CD4-positive, alpha-beta T cell treated with Interleukin-15 for 4 hours (primary cell): Measurements from ENCODE around the gene SNX32.

Source experiments
- DNase-seq: peaks from one replicate; pipeline ENCODE4 v3.0.0-alpha.2; 2020; ENCODE audit warnings: low spot score

SNX32 gene

DNA sequence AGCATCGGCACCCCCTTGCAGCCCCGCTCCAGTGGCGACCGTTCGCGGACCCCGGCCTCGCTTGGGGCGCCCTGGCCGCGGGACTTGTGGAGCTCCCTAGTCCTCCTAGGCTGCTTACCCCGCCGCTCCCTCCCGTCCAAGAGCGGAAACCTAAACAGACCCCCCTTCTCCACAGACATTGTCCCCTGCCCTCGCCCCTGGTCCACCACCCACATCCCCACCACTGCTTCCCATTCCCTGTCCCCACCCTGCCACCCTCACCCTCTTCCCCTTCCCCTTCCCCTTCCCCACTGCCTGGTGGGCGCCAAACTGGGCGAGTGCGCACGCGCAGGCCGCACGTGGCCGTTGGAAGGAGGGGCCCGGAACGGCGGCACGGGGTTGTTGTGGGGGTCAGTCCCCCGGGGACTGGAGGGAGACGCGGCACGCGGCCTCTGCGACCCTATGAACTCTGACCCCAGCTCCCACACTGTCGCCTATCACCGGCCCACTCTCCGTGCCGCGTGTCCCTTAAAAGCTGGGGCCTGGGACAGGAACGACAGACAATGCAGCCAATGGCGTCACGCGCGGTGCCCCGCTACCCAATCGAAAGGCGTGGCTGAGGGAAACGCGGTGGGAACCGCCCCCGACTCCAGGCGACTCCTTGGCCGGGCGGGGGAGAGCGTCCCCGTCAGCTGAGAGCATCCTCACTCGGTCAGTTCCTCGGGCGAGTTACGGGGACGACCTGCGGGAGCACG, at the start of gene SNX32:
TSS of gene SNX32 (plus strand) at position 667 of the 734 bp plus-strand sequence. CDS start 103 bp downstream, outside the sequence.
- DNase-seq = peak; percentile 95

DNA sequence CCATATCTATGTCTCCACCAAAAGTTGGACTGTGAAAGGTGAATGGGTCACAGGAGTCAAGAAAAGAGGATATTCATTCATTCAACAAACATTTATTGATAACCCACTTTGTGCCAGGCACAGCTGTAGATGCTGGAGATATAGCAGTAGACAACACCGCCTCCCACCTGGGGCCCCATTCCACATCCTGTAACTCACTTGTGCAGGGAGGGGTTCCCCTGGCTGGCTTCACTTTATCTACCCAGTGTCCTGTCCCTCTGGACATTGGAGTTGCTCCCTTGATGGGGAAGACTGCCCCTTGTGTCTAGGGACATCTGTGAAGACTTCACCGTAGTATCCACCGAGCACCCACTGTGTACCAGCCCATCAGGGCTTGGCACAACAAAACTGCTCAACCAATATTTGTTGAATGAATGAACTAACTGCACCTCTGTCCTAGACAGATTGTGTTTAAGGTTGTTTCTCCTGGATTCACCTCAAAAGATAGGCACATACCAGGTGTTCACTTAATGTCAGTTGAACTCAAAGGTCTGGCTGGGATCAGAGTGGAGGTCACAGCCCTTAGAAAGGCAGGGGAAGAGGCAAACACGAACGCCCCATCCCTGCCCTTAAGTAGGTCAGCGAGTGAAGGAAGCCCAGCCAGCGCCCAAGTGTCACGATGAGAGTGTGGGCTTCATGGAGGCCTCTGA, 48.3 kb upstream of the SNX32 start:
- no peak for DNase-seq

DNA sequence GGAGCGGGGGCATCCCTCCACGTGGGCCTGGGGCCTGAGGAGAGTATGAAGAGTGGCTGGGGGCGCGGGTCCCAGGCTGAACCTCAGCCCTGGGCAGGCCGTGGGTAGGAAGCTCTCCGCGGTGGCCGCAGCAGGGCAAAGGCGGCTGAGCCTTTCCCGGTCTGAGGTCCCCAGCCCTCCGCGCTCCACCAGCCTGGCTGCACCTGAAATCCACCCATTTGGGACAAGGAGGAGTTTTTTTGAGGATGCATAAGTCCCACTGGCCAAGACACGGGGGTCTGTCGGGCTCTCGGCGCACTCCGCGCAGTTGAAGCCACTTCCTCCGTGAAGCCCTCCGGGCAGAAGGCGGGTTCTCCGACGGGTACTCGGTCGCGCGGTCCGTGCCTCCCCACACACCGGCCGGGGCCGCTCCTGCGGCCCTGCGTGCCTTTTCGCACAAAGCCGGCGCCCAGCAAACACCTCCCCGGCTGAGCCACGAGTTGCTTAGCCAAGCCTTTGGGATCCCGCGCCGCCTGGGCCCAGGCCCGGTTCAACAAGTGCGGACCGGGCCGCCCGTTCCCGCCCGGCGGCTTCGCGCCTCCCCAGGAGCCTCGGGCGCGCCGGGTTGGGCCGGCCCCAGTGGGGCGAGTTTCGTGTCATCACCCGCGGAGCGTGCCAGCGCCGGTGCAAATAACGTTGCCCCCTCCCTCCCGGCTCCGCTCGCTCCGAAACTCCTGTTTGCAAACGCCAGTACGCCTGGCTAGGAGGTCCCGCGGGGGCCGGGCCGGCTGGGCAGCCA, 47.6 kb upstream of the SNX32 start:
- no peak for DNase-seq

DNA sequence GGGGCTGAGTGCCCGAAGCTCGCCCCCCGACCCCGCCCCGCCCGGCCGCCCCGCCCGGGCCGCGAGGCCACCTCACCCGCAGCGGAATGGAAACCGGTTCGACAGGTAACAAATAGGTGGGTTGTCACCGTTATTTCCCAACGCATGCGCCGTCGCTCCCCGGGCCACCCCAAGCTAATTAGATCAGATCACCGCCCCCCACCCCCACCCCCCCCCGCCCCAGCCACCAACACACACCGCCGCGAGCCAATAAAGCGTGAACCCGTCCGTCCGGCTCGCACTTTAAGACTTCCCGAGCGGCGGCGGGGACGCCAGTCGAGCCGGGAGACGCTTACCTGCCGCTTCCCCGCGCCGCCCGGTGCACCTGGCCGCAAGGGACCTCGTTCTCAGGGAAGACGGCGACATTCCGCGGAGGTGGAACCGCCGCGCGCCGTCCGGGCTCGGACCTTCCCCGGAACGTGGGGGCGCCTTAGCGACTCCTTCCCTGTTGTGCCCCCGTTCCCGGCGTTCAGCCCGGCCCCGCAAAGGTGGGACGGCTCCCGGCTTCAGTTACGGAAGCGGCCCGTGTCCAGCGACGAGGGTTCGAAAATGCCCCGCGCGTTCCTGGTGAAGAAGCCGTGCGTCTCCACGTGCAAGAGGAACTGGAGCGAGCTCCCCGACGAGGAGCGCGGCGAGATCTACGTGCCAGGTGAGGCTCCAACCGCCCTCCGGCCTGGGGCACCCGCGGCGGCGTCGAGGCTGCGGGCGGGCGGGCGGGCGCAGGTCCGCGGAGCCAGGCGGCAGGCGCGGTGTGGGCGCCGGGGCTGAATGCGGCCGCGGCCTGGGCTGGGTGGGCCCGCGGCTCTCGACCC, 46.8 kb upstream of the SNX32 start, which contains the start of gene OVOL1:
TSS of gene OVOL1 (plus strand) at position 278 of the 851 bp plus-strand sequence. CDS start at position 589, 311 bp downstream.
- peak; percentile 30 for DNase-seq

DNA sequence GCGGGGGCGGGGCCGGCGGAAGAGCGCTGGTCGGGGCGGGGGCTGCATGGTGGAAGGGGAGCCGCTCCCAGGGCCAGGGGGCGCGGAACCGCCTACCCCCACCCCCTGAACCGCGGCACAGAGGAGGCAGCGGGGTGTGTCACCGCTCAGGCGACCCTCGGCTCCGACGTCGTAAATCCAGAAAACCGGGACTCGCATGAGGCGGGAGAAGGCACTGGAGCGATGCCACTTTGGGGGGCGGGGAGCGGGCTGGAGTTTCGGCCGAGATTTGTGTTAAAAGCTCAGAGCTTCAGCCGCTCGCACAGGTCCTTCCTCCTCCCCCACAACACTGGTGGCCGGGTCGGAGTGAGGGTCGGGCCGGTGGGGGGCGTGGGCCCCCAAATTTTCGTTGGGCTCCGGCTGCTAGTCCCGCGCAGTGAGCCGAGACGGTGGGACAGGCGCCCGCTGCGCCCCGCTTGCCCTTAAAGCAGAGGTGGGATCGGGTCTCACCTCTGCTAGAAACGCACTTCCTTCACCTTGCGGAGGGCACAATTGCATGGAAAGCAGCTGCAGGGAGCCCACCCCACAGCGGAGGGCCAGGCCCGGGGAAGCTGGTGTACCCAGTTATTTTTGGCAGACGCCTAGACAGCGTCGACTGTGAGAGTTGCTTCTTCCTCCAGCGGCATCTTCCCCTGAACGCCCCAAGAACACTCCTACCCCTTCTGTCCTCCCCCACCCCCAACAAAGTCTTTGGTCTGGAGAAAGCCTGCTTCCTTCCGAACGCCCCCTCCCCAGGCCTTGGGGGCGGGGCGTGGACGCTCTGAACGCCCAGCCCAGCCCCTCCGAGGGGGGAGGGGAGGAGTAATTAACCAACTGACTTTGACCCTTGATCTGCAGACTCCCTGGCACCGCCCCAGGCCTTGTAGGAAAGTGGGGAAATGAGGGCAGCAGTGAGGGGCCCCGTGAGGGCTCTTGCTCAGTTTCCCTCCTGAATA, 45.8 kb upstream of the SNX32 start:
- DNase-seq = no peak

DNA sequence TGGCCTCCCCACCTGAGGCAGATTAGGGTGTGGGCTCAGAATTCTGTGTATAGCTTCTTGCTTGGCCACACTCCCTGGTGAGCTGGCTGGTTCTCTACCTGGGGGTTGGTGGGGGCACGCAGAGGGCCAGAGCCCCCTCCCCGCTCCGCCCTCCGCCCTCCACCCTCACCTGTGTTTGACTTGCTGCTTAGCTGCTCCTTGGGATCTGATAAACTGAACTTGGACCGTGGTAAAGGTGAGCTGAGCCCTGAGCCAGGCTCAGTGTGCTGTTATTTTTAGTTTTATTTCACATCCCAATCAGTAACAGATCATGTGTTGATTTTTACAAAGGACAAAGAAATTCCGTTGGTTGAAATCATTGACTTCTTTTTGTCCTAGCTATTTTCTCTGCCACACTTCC, 44.9 kb upstream of the SNX32 start:
- no peak for DNase-seq

DNA sequence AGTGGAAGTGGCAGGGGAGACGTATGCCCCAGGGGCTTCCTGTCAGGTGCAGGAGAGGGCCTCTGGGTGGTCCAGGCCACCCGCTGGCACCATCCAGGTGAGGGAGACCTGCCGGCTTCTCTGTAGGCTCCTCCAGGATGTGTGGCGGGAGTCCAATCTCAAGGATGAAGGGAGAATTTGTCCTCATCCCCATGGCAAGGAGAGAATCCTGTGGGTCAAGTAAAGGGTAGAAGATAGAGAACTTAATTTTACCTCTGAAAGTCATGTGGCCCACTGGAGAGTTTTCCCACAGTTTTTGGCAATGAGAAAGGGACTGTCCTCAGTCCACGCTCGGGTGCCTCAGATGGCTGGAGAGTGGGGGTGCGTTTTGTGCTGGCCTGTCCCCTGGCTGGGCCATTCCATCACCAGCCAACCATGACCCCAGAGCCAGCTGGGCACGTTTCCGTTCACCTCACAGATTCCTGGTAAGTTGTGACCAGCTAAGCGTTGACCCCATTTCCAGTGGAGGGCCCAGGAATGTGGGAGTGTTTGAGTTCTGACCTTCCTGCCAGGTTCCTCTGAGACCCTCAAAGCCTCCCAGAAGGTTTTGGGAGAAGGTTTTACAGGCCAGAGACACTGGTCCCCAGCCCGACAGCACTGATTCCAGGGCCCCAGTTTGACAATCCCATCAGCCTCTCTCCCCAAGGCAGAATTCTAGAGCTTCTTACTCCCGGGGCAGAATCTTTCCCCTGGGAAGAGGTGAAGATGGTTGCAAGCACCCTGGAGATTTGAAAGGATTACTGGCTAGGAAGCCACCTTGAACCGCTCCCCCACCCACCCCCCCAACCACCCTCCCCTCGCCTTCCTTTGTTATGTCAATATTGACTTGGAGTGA, 44.3 kb upstream of the SNX32 start:
- DNase-seq = no peak

DNA sequence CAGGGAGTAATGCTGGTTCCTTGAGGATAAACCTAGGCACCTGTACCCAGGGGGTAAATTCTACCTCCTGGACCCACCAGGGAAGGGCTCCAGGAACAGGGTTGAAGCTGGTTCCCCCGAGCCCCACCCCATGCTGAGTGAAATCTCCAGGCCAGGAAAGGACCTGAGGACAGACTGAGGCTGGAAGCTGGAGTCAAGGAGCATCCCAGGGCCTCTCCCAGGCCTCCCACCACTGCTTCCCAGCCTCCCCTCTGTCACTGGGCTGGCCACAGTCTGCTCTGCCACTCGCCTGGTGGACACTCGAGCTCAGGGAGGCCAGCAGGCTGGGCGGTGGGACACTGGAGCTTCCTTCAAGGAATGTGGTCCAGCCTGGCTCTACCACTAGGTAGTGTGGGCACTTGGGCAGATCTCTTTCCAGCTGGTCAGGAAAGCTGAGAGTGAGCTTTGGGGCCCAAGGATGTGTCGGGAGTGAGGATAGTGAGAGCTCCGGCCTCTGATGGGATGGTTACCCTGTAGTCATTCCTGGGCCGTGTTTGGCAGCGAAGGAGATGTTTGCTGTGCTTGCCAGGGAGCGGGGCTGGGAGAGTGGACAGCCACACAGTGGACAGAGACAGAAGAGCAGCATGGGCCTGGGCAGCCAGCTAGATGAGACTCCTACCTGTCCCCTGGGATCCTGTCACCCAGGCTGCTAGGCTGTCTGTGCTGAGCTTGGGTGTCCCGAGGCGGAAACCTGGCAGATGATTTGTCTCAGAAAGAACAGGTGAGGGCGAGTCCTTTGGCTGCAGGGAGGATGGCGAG, 43.5 kb upstream of the SNX32 start:
- DNase-seq = no peak

DNA sequence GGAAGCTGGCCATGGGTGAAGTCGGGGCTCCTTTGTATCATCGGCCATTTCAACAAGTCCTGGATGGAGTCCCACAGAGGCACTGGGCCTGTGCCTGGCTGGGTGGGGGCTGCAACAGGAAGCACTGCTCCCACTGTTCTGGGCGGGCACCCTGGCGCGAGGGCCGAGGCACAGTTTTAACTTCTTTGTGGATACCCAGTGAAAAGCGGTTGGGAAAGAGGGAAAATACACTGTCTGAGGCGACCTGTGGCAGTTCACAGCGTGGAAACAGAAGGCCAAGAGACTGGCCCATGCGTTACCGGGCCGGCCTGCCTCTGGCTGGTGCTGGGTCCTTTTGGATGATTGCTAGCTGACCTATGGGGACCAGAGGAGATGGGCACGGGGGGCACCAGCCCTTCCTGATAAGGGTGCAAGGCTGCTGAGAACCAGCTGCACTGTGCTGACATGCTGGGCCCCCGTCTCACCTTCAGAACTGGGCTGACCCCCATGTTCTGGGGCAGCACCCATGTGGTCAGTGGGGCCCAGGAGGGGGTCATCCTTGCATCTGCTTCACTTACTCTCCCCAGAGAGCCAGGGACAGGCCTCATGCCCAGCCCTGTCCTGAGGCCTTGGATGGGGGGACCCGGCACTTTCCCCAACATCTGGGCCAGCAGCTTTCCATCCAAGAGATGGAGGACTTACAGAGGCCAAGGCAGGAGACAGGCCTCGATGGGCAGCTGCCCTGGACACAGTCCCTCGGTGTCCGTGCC, 42.7 kb upstream of the SNX32 start:
- DNase-seq = no peak

DNA sequence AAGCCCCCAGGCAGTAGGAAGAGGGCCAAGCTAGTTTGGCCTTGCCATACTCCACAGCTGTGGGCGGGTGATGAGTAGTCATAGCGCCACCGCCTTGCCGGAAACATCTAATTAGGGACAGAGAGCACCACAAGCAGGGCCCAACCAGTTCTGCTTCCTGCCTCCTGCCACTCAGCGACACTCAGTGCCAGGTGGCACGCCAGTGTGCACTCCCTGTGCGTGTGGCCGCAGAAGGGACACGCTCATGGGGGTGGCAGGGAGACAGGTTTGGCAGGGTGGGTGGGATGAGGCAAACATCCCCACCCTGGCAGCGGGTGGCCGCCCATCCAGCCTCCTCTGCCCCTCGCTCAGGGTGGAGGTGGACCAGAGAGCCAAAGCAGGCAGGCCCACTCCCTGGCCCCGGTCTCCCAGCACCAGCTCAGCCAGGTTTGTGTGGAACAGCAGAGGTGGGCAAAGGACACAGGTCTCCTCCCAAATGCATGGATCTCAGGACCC, 42.0 kb upstream of the SNX32 start:
- peak; percentile 65 for DNase-seq

DNA sequence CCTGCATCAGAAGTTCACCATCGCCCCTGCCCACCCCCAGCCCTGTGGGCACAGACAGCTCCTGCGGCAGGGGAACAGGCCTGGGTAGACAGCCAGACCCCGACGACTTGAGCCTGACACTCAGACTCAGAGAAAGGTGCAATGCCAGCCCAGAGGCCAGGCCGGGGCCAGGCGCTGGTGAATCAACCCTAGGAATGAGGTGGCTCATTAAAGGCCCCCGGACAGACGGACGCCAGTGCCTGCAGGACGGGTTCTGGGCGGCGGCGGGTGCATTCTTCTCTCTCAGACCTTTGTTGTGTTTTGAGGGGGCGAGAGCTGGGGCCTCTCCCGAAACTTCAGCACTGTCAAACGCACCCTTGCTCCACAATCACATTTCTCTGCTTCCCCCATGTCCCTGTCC, 41.3 kb upstream of the SNX32 start:
- no peak for DNase-seq

DNA sequence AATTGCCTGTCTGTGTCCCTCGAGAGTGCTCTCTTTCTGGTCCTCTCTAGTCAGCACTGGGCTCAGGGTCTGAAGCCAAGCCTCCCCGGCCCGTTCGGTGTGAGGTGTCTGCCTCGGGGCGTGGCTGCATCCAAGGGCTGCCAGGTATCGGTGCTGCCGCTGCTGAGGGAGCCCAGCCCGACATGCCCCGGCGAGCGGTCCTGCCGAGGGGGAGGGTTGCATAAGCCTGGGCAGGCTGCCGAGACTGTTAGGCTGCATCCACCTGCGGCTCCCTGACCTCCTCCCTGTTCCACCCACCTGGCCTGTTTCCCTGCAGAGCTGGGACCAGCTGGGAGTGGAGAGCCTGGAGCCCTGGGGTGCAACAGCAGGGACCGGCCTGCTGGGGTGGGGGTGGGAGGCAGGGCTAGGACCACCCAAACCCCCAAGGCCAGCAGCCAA, 40.6 kb upstream of the SNX32 start:
- no peak for DNase-seq

DNA sequence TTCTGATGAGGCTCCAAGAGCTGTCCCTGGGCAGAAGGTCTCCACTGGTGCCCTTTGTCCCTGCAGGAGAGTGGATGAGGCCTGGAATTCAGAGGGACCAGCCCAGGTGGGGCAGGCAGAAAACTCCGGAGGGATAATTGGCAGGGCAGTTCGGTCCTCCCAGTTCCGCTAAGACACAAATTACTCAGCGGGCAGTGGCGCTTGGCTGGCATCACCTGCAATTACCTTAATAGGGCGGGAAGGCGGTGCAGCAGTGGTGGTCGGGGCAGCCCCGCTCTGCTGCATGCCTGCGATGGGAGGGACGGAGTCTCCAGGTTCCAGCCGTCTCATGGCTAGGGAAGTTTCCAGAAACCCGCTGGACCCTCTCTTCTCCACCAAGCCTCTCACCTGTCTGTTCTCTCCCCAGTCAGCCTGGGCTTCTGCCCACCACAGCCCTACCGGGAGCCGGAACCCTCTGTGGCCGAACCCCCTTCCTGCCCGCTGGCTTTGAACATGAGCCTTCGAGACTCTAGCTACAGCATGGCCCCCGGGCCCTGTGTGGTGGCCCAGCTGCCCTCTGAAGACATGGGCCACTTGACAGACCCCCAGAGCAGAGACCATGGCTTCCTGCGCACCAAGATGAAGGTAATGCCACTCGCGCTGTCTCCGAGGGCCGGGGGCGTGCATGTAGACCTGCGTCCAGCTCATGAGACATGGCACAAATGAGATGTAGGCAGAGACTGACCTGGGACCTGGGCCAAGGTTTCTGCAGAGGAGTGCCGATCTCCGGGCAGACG, 40.0 kb upstream of the SNX32 start:
- no peak for DNase-seq

DNA sequence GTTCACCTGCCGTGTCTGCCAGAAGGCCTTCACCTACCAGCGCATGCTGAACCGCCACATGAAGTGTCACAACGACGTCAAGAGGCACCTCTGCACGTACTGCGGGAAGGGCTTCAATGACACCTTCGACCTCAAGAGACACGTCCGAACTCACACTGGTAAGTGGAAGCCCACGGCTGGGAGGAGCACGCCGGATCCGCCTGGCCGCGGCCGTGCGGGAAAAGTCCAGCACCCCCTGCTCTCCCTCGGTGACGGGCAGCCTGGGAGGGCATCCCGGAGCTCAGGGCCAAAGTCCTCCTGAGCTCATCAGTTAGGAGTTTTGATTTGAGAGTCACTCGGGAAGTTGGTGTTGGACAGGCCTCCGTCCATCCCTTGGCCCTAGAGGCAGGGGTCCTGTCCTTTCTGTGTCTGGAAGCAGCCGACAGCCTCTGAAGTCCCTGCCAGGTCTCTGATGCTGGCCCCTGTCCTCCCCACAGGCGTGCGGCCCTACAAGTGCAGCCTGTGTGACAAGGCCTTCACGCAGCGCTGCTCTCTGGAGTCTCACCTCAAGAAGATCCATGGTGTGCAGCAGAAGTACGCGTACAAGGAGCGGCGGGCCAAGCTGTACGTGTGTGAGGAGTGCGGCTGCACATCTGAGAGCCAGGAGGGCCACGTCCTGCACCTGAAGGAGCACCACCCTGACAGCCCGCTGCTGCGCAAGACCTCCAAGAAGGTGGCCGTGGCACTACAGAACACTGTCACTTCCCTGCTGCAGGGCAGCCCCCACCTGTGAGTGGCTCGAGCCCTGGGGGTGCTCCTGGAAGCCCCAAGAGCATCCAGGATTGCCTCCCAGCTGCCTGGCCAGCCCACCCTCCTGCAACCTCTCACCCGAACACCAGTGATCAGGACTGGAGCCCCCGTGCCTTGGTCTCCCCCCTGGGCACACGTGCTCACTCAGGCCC, 38.9 kb upstream of the SNX32 start:
- no peak for DNase-seq

DNA sequence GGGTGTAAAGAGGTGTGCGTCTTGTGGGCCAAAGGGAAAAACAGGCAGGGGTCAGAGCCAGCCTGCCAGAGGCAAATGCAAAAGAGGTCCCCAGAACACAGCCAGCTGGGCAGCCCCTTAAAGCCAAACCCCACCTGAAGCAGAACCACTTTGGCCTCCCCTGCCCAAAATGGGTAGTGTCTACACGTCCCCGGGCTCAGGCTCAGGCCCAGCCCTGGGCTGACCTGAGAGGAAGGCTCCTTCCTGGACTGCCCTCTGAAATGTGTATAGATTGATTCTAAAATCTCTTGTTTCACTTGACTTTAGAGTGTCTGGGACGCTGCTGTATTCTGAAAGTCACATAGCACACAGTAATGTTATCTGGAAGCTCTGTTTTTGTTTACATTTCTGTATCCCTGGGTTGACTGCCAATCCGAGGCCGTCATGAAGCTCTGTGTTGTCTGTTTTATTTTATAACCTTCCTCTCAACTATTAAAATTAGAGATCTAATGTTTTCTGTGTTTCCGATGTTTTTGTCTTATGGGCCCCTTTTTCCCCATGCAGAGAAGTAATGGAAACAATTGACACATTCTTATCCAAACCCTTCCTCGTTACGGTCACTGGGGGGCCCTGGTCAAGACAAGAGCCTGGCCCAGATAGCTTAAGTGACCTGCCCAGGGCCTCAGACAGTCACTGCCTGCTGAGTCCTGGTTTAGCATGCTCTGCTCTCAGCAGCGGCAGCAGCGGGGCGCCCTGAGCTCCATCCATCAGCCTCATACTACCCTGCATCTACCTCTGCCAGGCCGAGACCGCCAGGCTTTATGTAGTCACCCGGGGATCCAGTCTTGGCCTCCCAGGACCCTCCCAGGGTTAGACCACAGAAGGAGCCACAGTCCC, 36.8 kb upstream of the SNX32 start:
- DNase-seq = no peak
